GM12892 (cell line): ENCODE measurements around the gene SUPT3H.

Experiments
- POLR2A ChIP-seq: IDR thresholded peaks from 2 replicates; pipeline ENCODE4 v1.6.1; 2011; ENCODE audit warnings: low read depth, low read length, control low read depth
- TAF1 ChIP-seq: IDR thresholded peaks from 2 replicates; pipeline ENCODE4 v1.6.1; 2011; ENCODE audit warnings: low read depth, mild to moderate bottlenecking, control low read depth, low read length, borderline replicate concordance

- TF ChIP-seq POLR2A (no peak), TAF1 (no peak)
These were observed 282.9 kb downstream of the SUPT3H start for GRCh38 chr6:45094831-45095230.
